Neuronal stem cell (in vitro differentiated cells): ENCODE results near the gene MSX2.

Experiments
- DNase-seq: peaks from one replicate; pipeline ENCODE4 v3.0.0-alpha.2; 2013; ENCODE audit warnings: low spot score
- H2AFZ ChIP-seq: one replicate; pipeline ENCODE4 v1.6.1; 2013; ENCODE audit warnings: mild to moderate bottlenecking, low read length, inconsistent platforms
- H2AK5ac ChIP-seq: 2 replicates; pipeline ENCODE4 v1.6.1; 2013; ENCODE audit warnings: low read depth, mild to moderate bottlenecking, inconsistent platforms, low read length, moderate library complexity, mixed read lengths
- H2BK120ac ChIP-seq: 2 replicates; pipeline ENCODE4 v1.6.1; 2013; ENCODE audit warnings: low read depth, mild to moderate bottlenecking, inconsistent platforms, low read length, moderate library complexity, mixed read lengths
- H2BK12ac ChIP-seq: one replicate; pipeline ENCODE4 v1.6.1; 2013; ENCODE audit warnings: low read length, inconsistent platforms
- H2BK15ac ChIP-seq: 2 replicates; pipeline ENCODE4 v1.6.1; 2013; ENCODE audit warnings: mild to moderate bottlenecking, low read length, inconsistent platforms, mixed read lengths
- H2BK5ac ChIP-seq: one replicate; pipeline ENCODE4 v1.6.1; 2013; ENCODE audit warnings: inconsistent platforms, mild to moderate bottlenecking, low read length, moderate library complexity
- H3K14ac ChIP-seq: one replicate; pipeline ENCODE4 v1.6.1; 2013; ENCODE audit warnings: low read length, inconsistent platforms
- H3K18ac ChIP-seq: 2 replicates; pipeline ENCODE4 v1.6.1; 2013; ENCODE audit warnings: low read length, inconsistent platforms
- H3K23ac ChIP-seq: 2 replicates; pipeline ENCODE4 v1.6.1; 2013; ENCODE audit warnings: low read depth, mild to moderate bottlenecking, mixed read lengths, low read length, inconsistent platforms; ENCODE audit not compliant: poor library complexity
- H3K27ac ChIP-seq: replicated peaks from 3 replicates; pipeline ENCODE4 v1.5.1; 2013; ENCODE audit warnings: low read length, inconsistent platforms
- H3K27me3 ChIP-seq, 3 experiments: 2 replicates each; pipeline ENCODE4 v1.6.1; 2013; ENCODE audit warnings: low read length in 3 of 3, mild to moderate bottlenecking in 2 of 3, inconsistent platforms in 1 of 3, low read depth in 1 of 3, mixed read lengths in 1 of 3, moderate library complexity in 1 of 3; ENCODE audit not compliant: control insufficient read depth in 3 of 3, insufficient read depth in 3 of 3
- H3K36me3 ChIP-seq, 2 donors: replicated peaks in 1 of 2; 2 replicates each; pipeline ENCODE4 v1.6.1; 2013; ENCODE audit warnings: low read length in 2 of 2; ENCODE audit not compliant: control insufficient read depth in 2 of 2, insufficient read depth in 2 of 2
- H3K4ac ChIP-seq: 2 replicates; pipeline ENCODE4 v1.6.1; 2013; ENCODE audit warnings: inconsistent platforms, mild to moderate bottlenecking, low read length, moderate library complexity
- H3K4me1 ChIP-seq, 2 donors: 1 replicate in 1 of 2; 2 replicates in 1 of 2; pipeline ENCODE4 v1.6.1; 2013; ENCODE audit warnings: low read length in 2 of 2, low read depth in 1 of 2; ENCODE audit not compliant: control insufficient read depth in 2 of 2, insufficient read depth in 1 of 2
- H3K4me2 ChIP-seq: one replicate; pipeline ENCODE4 v1.6.1; 2013; ENCODE audit warnings: mild to moderate bottlenecking, low read length, inconsistent platforms; ENCODE audit not compliant: insufficient read depth, poor library complexity, severe bottlenecking
- H3K4me3 ChIP-seq, 2 donors: 2 replicates each; pipeline ENCODE4 v1.5.1; 2013; ENCODE audit warnings: low read length in 2 of 2, mild to moderate bottlenecking in 2 of 2, inconsistent platforms in 1 of 2, moderate library complexity in 1 of 2
- H3K79me1 ChIP-seq: one replicate; pipeline ENCODE4 v1.6.1; 2013; ENCODE audit warnings: low read depth, mild to moderate bottlenecking, inconsistent platforms, low read length, moderate library complexity
- H3K9ac ChIP-seq: one replicate; pipeline ENCODE4 v1.6.1; 2013; ENCODE audit warnings: mild to moderate bottlenecking, low read depth, low read length, inconsistent platforms; ENCODE audit not compliant: poor library complexity
- H3K9me3 ChIP-seq, 2 donors: replicated peaks in 1 of 2; 2 replicates each; pipeline versions ENCODE3 to v1.6.1; 2013; ENCODE audit warnings: low read length in 2 of 2, mild to moderate bottlenecking in 2 of 2, inconsistent platforms in 1 of 2, low read depth in 1 of 2, mixed read lengths in 1 of 2, moderate library complexity in 1 of 2; ENCODE audit not compliant: control insufficient read depth in 2 of 2, insufficient read depth in 1 of 2
- H4K8ac ChIP-seq: one replicate; pipeline ENCODE4 v1.6.1; 2013; ENCODE audit warnings: low read depth, mild to moderate bottlenecking, inconsistent platforms, low read length, moderate library complexity
- H4K91ac ChIP-seq: one replicate; pipeline ENCODE4 v1.6.1; 2013; ENCODE audit warnings: low read length, low read depth, mild to moderate bottlenecking, inconsistent platforms; ENCODE audit not compliant: poor library complexity
- WGBS, 2 donors: extraction: QIAGEN DNeasy Blood & Tissue Kit; methylation state at CpG; one replicate each; pipeline ENCODE4 v1.1.7; 2013; ENCODE audit warnings: missing lambda C conversion rate in 2 of 2, mixed read lengths in 1 of 2; ENCODE audit not compliant: insufficient read length in 2 of 2, insufficient replicate concordance in 1 of 2; ENCODE audit errors: extremely low coverage in 2 of 2; 5-methylcytosine and 5-hydroxymethylcytosine counted together

Gene MSX2

GRCh38 chr5:174734571-174735497 is 10.5 kb downstream of the MSX2 start:
- no peak overlapping the region for H4K8ac ChIP-seq
- no peaks in the 10 kb centered on the region for H3K79me1 ChIP-seq
- no peak overlapping the region for H3K4me3 ChIP-seq
- H3K14ac ChIP-seq: no peak overlapping the region
- peak overlapping the region; percentile 61 for H3K4me2 ChIP-seq
- no CpG with 5 or more reads among the region's 22 CpGs for WGBS, 2 donors
- H4K91ac ChIP-seq: no peak overlapping the region
- no peak overlapping the region for H2BK15ac ChIP-seq
- no peak overlapping the region for H3K4ac ChIP-seq
- no peak for DNase-seq
- H3K9ac ChIP-seq: peak overlapping the region; percentile 1
- no peaks in the 10 kb centered on the region for H3K9me3 ChIP-seq
- H3K23ac ChIP-seq: no peak overlapping the region
- H3K4me1 ChIP-seq: peaks cover 0 to 8% of the 10 kb centered on the region in 2 donors
- no peak overlapping the region for H2BK12ac ChIP-seq
- peak overlapping the region; percentile 29 for H2AFZ ChIP-seq
- H3K27ac ChIP-seq: no peak overlapping the region
- H3K27me3 ChIP-seq: peaks cover 37 to 77% (median 74%) of the 10 kb centered on the region in 3 experiments
- H3K18ac ChIP-seq: peak overlapping the region; percentile 19
- H2AK5ac ChIP-seq: no peak overlapping the region
- no peaks in the 10 kb centered on the region for H3K36me3 ChIP-seq
- no peak overlapping the region for H2BK120ac ChIP-seq
- no peak overlapping the region for H2BK5ac ChIP-seq

GRCh38 chr5:174735498-174736330 is 11.3 kb downstream of the MSX2 start:
- no peak overlapping the region for H2BK15ac ChIP-seq
- H3K36me3 ChIP-seq: no peaks in the 10 kb centered on the region
- peak overlapping the region; percentile 61 for H3K4me2 ChIP-seq
- no peak overlapping the region for H3K27ac ChIP-seq
- no peak for DNase-seq
- no peaks in the 10 kb centered on the region for H3K79me1 ChIP-seq
- peaks cover 0 to 8% of the 10 kb centered on the region in 2 donors for H3K4me1 ChIP-seq
- H2BK12ac ChIP-seq: no peak overlapping the region
- no peak overlapping the region for H2AK5ac ChIP-seq
- H2AFZ ChIP-seq: peak overlapping the region; percentile 29
- H3K4me3 ChIP-seq: no peak overlapping the region
- no peaks in the 10 kb centered on the region for H3K9me3 ChIP-seq
- peak overlapping the region; percentile 1 for H3K9ac ChIP-seq
- H3K14ac ChIP-seq: no peak overlapping the region
- no peak overlapping the region for H4K91ac ChIP-seq
- H4K8ac ChIP-seq: no peak overlapping the region
- peaks cover 37 to 72% (median 66%) of the 10 kb centered on the region in 3 experiments for H3K27me3 ChIP-seq
- no peak overlapping the region for H2BK120ac ChIP-seq
- peak overlapping the region; percentile 39 for H3K18ac ChIP-seq
- H2BK5ac ChIP-seq: no peak overlapping the region
- H3K4ac ChIP-seq: no peak overlapping the region
- H3K23ac ChIP-seq: no peak overlapping the region
- no CpG with 5 or more reads among the region's 54 CpGs for WGBS, 2 donors

- no peak overlapping the region for H4K91ac ChIP-seq
Observed at GRCh38 chr5:174736331-174736721, 11.9 kb downstream of the MSX2 start.

GRCh38 chr5:174736777-174737176 is 12.4 kb downstream of the MSX2 start:
- H3K79me1 ChIP-seq: no peaks in the 10 kb centered on the region
- H4K8ac ChIP-seq: no peak overlapping the region
- peaks cover 0 to 8% of the 10 kb centered on the region in 2 donors for H3K4me1 ChIP-seq
- no peak overlapping the region for H2BK120ac ChIP-seq
- H3K4me3 ChIP-seq: no peak overlapping the region
- DNase-seq: no peak
- H2AK5ac ChIP-seq: no peak overlapping the region
- H2BK15ac ChIP-seq: no peak overlapping the region
- H3K4me2 ChIP-seq: no peak overlapping the region
- H3K9me3 ChIP-seq: no peaks in the 10 kb centered on the region
- no CpG with 5 or more reads among the region's 1 CpG for WGBS, 2 donors
- H3K23ac ChIP-seq: no peak overlapping the region
- H4K91ac ChIP-seq: no peak overlapping the region
- no peak overlapping the region for H3K9ac ChIP-seq
- H3K14ac ChIP-seq: no peak overlapping the region
- H3K36me3 ChIP-seq: no peaks in the 10 kb centered on the region
- no peak overlapping the region for H3K4ac ChIP-seq
- no peak overlapping the region for H2BK12ac ChIP-seq
- no peak overlapping the region for H2BK5ac ChIP-seq
- H3K27me3 ChIP-seq: peaks cover 31 to 62% (median 55%) of the 10 kb centered on the region in 3 experiments
- H3K27ac ChIP-seq: no peak overlapping the region
- H2AFZ ChIP-seq: no peak overlapping the region
- no peak overlapping the region for H3K18ac ChIP-seq

More at GRCh38 chr5:174736331-174736721, 11.9 kb downstream of the MSX2 start:
- H3K27ac ChIP-seq: no peak overlapping the region
- no peak for DNase-seq
- H3K14ac ChIP-seq: no peak overlapping the region
- no peak overlapping the region for H3K9ac ChIP-seq
- no peak overlapping the region for H2BK5ac ChIP-seq
- H3K4me1 ChIP-seq: peaks cover 0 to 8% of the 10 kb centered on the region in 2 donors
- no peak overlapping the region for H3K18ac ChIP-seq
- no peak overlapping the region for H3K4ac ChIP-seq
- no peak overlapping the region for H2AK5ac ChIP-seq
- H4K8ac ChIP-seq: no peak overlapping the region
- no peaks in the 10 kb centered on the region for H3K36me3 ChIP-seq
- no peaks in the 10 kb centered on the region for H3K9me3 ChIP-seq
- H2BK12ac ChIP-seq: no peak overlapping the region
- no peak overlapping the region for H2BK120ac ChIP-seq
- WGBS, 2 donors: no CpG with 5 or more reads among the region's 4 CpGs
- no peak overlapping the region for H2BK15ac ChIP-seq
- peaks cover 36 to 66% (median 59%) of the 10 kb centered on the region in 3 experiments for H3K27me3 ChIP-seq
- H3K79me1 ChIP-seq: no peaks in the 10 kb centered on the region
- H3K4me2 ChIP-seq: no peak overlapping the region
- no peak overlapping the region for H2AFZ ChIP-seq
- no peak overlapping the region for H3K23ac ChIP-seq
- no peak overlapping the region for H3K4me3 ChIP-seq
